Measurements from ENCODE around the gene RELN. TPM values are rescaled to one million over a fixed set of nuclear protein-coding genes. Genes with fewer than 3 reads are reported as not detected.
"Not testable (repeated sequence)": the region's sequence is repeated elsewhere in the genome, so short reads cannot be mapped to it uniquely, and the experiment has no call there.

Gene RELN
- polyA plus RNA-seq, 1 donor, result 3.5 TPM

DNA sequence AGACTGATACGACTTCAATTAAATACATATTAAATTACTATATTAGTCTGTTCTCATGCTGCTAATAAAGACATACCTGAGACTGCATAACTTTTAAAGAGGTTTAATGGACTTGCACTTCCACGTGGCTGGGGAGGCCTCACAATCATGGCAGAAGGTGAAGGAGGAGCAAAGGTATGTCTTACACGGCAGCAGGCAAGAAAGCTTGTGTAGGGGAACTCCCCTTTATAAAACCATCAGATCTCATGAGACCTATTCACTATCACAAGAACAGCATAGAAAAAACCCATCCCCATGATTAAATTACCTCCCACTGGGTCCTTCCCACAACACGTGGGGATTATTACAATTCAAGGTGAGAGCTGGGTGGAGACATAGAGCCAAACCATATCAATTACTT lies 92.6 kb downstream of the RELN start:
- DNase-seq (ENCODE audit: low read depth), result not testable (repeated sequence)

DNA sequence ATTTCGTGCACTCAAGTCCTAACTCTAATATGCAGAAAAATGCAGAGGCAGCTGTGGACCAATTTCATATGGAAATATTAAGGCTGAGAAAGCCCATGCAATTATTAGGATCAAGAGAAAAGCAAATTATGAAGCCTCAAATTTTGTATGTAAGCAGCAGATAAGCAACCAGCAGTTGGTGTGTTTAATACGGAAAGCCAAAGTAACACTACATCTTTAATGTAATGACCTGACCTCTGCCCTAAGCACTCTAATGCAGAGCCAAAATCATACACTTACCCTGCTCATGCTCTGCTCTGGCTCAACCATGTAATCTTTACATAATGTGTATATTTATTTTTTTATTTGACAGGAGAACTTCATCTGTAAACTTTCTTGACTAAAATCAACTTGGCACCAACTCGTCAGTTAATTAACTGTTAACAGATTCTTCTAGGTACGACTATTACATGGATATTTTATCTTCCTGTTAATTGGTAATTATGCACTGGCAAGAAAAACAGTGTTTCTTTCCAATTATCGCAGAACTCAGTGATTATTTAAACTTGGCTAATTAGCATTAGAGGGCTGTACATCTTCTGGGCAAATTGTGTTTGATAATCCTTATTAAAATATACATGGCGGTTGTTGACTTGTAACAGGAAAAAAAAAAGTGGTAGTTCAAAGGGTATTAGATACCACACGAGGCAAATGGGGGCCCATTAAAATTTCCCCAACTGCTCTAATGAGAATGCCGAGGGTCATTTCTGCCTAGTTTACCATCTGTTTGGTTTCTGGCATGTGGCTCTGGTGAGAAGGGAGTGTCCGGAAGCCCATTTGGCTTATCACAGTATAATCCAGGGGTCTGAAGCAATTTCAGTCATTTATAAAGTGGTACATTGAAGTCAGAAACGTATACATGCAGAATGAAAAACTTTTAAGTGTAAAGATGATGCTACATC lies 94.5 kb downstream of the RELN start:
- no peak for DNase-seq (ENCODE audit: low read depth)

DNA sequence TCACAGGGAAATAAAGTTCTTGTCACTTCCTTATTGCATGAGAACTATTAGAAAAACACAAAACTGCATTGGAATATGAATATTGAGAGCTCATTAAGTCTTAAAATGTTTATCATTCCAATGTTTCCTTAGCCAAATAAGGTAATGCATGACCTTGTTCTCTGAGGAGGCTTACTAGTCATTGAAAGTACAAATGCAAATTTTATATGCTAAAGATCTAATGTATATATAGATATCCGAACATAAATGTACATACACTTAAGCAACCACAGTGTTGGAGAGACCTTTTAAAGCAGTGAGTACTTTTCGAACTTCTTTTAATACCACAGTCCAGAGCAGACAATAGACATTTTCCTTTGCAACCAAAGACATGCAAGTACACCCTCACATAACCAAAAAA lies 96.1 kb downstream of the RELN start:
- no peak for DNase-seq (ENCODE audit: low read depth)

DNA sequence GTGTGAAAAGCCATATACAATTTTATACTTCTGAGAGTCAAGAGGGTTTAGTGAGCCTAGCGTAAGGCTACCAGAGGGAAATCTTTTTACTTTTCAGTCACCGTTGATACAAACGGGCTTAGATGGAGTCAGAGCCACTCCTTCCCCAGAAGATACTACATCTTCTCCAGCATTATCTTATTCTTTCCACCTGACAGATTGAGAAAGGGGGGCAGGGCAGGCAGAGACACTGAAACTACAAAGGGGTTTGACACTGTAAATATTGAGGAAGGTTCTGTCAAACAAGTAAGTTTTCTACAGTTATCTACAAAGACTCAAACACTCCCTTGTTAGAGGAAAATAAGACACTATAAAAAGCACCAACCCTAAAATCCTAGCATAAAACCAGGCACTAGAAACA lies 100.0 kb downstream of the RELN start:
- no peak for DNase-seq (ENCODE audit: low read depth)

DNA sequence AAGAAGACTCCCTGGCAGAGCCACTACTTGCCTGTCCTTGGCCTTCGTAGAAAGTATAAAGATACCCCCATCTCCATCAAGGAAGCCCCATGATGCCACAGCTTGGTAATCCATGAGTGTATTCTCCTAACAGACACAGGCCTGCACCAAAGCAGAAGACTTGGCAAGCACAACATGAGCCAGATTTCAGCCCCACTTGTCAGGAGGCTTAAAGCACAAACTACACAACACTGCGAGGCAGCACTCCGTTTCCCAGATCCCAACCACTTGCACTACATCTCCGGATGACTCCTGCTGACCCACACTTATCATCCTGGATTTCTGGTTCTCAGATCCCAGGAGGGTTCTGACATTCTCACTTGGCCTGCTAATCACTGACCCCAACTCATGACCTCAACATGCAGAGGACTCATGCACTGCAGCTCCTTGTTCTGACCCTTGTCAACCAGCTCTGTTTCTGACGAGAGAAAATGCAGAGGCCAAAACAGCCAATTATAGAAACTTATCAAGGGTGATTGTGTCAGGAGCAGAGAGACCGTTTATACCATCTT lies 100.8 kb downstream of the RELN start:
- DNase-seq (ENCODE audit: low read depth), result no peak

DNA sequence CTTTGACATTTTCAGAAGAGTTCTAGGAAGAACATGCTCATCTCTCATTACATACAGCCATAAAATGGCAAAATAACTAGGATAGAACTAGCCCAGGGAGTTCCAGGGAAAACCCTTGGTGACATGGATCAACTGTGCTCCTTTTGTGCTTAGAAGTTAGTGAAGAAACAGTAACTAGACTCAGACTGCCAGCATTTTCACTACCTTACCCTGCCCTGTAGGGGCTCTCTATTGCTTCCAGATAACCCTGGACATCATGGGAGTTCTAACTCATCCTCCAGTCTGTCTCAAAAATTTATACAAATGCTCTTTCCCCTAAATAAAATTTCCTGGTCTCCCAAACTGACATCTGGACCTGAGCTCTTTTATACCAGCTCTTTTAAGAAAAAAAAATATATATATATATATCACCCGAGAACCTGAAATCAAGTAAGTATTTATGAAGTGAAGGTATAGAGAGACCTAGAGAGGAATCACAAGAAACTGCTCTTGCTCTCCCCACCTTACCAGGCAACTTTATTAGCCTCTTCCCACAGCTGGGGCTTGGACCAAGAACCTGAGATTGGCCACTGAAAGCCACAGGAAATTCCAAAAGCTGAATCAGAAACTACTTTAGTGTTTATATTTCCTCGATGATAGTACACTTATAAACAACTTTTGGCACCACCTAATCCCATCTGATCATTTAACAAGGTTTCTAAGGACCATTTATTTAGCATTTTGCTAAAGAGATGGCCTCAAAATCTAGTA lies 101.4 kb downstream of the RELN start:
- DNase-seq (ENCODE audit: low read depth), result no peak

DNA sequence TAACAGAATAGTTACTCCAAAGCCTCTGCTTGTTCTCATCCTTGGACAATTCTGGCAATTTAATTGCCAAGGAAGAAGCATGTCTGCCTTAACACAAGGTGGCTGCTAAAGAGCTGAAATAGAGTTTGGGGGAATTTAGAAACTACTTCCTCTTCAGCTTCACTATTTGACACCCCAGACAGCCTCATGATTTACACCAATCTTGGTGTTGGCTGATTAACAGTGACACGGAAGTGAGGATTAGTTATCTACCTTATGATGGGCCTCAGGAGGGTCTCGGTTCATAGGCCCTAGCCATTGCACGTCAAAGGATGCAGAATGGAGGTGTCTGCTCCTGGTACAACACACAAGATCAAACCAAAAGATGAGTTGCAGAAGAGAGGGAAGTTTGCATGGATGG lies 102.4 kb downstream of the RELN start:
- no peak for DNase-seq (ENCODE audit: low read depth)

DNA sequence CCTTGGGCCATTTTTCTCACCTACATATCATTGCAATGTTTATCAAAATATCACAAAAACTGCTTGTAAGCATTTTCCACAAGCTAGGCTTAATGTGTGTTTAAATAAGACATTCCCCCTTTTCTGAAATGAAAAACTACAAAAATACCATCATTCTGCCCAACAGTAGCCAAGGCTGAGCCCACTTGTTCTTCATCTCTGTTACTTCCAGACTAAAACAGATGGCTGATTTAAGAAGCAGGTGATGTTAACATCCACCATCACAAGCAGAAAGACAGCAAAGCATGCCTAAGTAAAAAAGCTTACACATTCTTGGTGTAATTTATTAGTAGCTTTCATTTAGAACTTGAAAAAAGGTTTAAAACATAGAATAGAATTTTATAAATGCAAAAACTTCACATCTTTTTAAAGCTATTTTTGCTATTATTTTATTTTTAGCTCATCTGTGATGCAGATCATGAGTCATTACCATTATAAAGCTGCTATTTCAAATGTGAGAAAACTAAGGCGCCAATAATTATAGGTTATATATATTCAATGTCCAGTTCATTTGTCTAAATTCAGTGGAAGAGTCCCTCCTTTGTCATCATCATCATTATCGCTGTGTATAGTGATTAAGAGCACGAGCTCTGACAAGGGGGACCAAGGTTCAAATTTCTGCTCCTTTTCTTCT lies 109.4 kb downstream of the RELN start:
- no peak for DNase-seq (ENCODE audit: low read depth)

DNA sequence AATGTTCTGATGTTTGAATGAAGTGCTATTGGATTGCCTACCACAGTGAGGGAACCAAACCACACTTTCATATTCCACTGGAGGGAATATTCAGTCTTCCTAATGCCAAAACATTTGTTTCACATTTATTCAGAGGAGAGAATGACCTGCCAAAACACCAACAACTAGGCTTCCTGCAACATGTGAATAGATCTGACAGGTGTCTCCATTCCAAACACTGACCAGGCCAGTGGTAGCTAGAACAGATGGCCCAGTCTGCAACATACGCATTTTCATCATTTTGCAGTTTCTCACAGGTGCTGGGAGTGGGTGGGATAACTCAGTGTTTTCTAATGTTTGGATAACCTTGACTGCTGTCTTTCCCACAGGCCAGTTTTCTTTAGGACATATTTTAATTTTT lies 110.0 kb downstream of the RELN start:
- DNase-seq (ENCODE audit: low read depth), result no peak

DNA sequence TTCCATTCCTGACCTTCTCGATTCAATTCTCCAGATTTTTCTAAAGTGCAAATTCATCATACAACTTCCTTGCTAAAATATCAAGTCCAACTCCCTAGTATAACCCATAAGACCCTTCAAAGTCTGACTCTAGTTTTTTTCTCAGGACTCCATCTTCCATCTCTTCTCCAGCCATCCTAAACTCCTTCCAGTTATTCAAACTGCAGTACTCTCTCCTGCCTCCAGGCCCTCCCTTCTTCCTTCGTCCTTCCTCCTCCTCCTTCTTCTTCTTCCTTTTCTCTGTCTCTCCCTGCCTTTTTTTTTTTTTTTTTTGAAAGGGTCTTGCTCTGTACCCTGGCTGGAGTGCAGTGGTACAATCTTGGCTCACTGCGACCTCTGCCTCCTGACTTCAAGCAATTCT lies 111.9 kb downstream of the RELN start:
- no peak for DNase-seq (ENCODE audit: low read depth)

DNA sequence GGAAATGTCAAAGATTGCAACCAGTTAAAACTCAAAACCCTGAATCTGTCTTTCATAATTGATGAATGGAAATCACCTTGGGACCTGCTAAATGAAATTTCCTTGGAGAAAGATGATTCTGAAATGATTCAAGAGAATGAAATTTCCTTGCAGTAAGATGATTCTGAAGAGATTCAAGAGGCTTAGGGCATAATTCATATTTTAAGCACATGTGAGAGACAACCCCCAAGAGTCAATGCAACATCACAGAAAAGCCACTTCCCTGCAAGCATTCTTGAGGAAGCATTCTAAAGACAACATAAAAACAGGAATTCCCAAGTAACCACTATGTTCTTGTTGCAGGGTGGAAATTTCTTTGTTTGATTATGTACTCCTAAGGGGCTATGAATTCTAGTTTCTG lies 113.7 kb downstream of the RELN start:
- DNase-seq (ENCODE audit: low read depth), result no peak

DNA sequence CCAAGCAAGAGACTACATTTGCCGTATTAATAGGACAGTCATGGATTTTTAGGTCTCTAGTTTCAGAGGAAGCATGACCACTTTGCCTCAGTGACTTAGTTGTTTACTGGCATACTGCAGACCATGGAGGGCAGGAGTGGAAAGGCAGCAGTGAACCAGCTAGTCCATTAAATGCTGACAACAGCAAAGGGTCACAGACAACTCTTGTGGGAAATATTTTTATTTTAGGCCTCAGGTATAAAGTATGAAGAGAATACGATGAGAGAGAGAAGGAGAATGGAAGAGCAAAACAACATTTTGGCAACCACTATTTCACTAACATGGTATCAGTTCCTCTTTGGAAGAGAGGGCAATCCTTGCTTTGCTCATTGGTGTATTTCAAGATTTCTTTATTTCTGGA lies 118.0 kb downstream of the RELN start:
- DNase-seq (ENCODE audit: low read depth), result no peak

DNA sequence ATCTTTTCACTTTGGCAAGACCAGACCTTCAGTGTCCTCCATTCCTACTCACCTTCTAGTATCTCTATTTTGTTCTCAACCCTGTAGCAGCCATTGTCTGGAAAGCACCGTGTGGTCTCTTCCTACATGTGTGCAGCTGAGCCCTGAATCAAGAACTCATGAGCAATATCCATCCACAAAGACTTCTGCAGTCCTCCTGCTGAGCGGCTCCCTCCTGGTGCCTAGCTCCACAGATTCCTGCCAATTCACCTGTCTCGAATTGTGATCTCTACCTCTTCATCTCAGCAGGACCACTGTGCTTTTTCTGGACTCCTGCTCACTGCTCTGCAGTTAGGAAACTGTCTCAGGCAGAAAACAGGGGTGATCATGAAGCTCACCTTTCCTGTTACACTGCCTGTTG lies 118.8 kb downstream of the RELN start:
- DNase-seq (ENCODE audit: low read depth), result no peak

DNA sequence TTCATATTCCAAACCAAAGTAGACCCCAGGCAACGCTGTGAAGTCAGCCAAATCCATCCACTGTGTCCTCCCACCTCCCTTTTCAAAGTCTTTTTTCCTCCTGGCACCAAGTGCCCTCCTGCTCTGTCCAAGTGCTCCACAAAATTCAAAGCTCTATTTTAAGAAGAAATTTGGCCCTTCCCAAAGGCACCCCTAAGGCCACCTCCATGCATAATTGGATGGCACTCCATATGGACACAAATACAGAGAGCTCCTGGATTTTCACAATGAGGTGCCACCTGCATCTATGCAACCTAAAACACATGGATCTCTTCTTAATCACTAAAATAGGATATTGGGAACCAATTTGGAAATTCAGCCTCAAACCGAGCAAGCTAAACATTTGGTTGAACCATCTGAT lies 121.6 kb downstream of the RELN start:
- DNase-seq (ENCODE audit: low read depth), result no peak

DNA sequence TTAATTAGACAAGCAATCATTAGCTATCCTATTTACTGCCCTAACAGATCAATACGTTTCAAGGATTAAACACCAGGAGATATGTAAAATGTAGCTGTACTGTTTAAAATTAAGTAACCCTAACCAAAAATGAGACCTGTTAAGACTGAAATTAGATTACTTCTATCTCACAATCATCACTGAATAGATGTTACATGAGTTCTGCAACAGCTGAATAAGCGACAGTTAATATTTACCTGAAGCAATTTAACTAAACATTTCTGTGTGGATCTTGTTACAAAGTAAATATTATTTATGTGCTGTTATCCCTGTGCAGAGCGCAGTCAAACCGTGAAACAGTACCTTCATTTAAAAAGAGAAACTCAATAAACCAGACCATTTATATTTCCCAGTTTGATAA lies 122.5 kb downstream of the RELN start:
- DNase-seq (ENCODE audit: low read depth), result no peak

DNA sequence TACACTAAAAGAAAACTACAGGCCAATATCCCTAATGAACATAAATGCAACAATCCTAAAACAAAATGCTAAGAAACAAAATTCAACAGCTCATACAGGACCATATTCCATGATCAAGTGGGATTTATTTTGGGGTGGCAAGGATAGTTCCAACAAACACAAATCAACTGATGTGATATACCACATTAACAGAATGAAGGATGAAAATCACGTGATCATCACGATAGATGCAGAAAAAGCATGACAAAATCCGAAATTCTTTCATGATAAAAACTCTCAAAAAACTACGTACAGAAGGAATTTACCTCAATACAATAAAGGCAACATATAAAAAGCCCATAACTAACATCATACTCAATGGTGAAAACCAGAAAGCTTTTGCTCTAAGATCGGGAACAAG lies 124.0 kb downstream of the RELN start:
- no peak for DNase-seq (ENCODE audit: low read depth)

DNA sequence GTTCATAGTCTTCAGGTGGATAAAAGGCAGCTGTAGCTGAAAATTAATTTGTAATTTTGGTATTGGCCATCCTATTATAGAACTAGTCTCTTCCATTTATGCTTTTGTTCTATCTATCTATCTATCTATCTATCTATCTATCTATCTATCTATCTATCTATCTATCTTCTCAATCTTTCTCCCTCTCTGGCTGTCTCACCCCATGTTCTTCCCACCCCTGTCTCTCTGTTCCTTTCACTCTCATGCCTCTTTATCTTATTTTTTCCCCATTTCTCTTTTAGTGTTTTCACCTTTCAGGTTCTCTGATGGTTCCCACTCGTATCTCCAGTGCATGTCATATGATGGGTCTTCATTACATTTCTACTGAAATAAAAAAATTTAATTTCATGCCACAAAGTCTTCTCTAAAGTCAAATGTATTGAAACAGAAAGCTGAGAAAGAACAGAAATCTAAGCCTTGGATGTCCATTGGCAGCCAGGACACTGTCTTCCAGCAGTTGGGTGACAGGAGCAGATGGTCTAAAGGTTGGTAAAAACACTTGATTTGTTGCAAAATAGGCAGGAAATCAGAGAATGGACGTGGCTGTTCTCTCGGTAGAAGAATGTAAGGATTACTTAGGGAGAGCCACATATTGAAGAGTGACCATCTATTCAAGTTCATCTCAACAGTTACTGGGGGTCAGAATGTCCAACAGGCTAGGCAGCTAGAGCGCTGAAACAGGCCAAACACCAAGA lies 127.0 kb downstream of the RELN start:
- DNase-seq (ENCODE audit: low read depth), result no peak

DNA sequence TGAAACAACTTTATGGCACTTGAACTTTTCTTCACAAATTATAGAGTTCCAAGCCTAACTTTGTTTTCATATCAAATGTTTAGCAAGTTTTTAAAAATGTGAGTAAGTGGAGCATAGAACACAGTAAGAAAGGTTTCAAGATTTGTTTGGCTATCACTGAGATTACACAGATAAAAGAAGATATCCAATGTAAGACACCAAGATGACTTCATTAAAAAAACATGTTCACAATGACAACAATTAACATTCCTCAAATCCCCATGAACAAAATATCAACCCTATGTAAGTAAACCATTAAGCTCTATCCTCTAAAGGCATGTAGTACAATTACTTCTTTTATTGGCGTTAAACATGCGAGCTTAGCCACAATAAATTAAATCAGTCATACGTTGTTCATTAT lies 129.7 kb downstream of the RELN start:
- no peak for DNase-seq (ENCODE audit: low read depth)

DNA sequence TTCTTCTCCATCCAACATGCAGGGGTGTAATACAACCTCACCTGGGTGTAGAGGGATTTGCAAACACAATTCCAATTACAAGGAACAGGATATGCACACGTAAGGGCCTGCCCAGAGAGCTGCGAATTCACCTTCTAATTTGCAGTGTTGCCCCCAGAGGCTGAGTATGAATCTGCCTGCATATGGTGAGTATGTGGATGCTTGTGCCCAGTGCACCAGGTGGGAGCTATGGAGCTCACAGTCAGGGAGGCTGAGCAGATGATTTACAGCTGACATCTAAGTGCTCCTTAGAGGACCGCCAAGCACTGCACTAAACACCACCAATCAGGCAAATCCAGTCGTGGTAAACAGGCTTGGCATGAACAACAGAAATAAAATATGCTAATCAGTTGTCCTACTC lies 132.0 kb downstream of the RELN start:
- no peak for DNase-seq (ENCODE audit: low read depth)

DNA sequence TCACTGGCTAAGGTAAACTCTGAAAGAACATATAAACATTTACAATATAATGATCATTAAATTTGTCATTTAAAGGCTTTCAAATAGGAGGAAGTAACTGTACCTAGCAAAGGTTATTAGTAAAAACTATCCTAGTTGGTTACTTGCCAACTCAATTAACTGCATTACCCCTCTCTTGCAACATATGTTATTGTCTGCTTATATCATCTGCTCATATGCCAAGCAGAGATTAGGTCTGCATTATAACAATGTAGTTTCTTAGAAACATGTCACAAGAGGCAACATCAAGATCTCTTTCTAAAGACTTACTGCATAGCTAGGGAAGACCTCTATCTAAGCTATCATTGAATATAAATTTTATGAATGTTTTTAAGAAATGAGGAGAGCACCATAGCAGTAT lies 132.5 kb downstream of the RELN start:
- no peak for DNase-seq (ENCODE audit: low read depth)

DNA sequence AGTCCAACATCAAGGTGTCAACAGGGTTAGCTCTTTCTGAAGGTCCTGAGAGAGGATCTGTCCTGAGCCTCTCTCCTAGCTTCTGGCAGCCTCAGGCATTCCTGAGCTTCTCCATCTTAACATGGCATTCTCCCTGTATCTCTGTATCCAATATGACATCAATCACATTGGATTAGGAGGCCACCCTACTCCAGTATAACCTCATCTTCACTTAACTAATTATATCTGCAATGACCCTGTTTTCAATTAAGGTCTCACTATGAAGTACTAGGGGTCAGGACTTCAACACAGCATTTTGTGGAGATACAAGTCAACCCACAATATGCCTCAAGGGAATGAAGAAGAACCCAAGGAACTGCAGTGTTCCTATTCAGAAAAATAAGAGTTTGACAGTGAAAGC lies 133.8 kb downstream of the RELN start:
- no peak for DNase-seq (ENCODE audit: low read depth)

DNA sequence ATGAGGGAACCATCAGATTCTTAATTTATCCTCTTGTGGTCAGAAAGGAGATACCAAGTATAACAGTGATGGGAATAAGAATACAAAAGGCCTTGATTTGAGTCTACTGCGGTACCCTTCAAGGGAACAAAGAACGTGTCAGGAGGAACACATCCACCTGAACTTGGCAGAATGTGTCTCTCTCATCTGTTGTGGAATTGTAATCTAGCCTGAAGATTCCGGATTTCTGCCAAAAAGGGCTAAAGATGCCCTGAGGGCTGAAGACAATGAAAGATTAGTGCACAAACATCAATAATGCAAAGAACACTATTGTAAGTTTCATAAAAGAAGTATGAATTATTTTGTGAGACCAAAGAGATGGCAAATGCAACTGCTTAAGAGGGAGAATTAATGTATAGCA lies 134.8 kb downstream of the RELN start:
- DNase-seq (ENCODE audit: low read depth), result no peak

All from forelimb muscle (tissue), 1 donor.